Left lung (tissue), 10 donors: Measurements from ENCODE around the gene EIF2B5. TPM values are rescaled to one million over a fixed set of nuclear protein-coding genes. Genes with fewer than 3 reads are reported as not detected.

Experiments used
- ATAC-seq: fragments of 200-7000 bp; cut with Tn5 transposase; one replicate; pipeline ENCODE4 v1.9.1; 2020; ENCODE audit warnings: moderate library complexity
- DNase-seq, 4 donors: peaks; one replicate each; pipeline ENCODE4 v3.0.0-alpha.2; 2013 to 2020
- H3K27ac ChIP-seq, 2 donors: fragments of 200-600 bp; sonication (generic) in 1 of 2; one replicate each; pipeline versions ENCODE4 v1.5.0 to v1.8.0; 2020 to 2021
- H3K27me3 ChIP-seq, 2 donors: fragments of 200-600 bp; sonication (generic) in 1 of 2; one replicate each; pipeline versions ENCODE4 v1.5.0 to v1.8.0; 2020 to 2021
- H3K36me3 ChIP-seq, 2 donors: fragments of 200-600 bp; sonication (generic) in 1 of 2; one replicate each; pipeline versions ENCODE4 v1.5.0 to v1.8.0; 2020 to 2021
- H3K4me1 ChIP-seq, 2 donors: fragments of 200-600 bp; one replicate each; pipeline ENCODE4 v1.8.0; 2021
- H3K4me3 ChIP-seq, 2 donors: fragments of 200-600 bp; sonication (generic) in 1 of 2; one replicate each; pipeline versions ENCODE4 v1.5.0 to v1.8.0; 2020 to 2021; ENCODE audit warnings: mild to moderate bottlenecking in 1 of 2
- H3K9me3 ChIP-seq, 2 donors: fragments of 200-600 bp; sonication (generic) in 1 of 2; one replicate each; pipeline versions ENCODE4 v1.5.0 to v1.8.0; 2020 to 2021
- intact Hi-C, 2 donors: fragments of 100-400 bp; cut with DNase I; formaldehyde crosslinking; loops; one replicate each; pipeline versions ENCODE4 v1.11.2 to v1.14.2; 2022
- polyA plus RNA-seq, 6 donors: library from polyadenylated mRNA; unstranded; fragments of 120-200 nt; gene quantifications; one replicate each; pipeline ENCODE4 v1.2.1, GENCODE V29; 2013; ENCODE audit not compliant: insufficient read length in 6 of 6
- total RNA-seq, 2 donors: library from RNA; stranded (reverse); fragmentation: NEBNext Ultra II Directional; extraction: Animal tissue kit (Norgen Biotek cat#: 25700); gene quantifications; one replicate each; pipeline ENCODE4 v1.2.1, GENCODE V29; 2021
- TF ChIP-seq, protein P1 (sequence below), 2 donors: fragments of 200-600 bp; sonication (generic) in 1 of 2; IDR thresholded peaks; one replicate each; pipeline versions ENCODE4 v1.5.0 to v1.8.0; 2021; ENCODE audit warnings: antibody characterized with exemption in 2 of 2
- donor health status: DM: no; HTN: yes; CAD: no.
- donor health status: DM: no; HTN: no; CAD: no.

EIF2B5 gene
- total and polyA plus RNA-seq, 8 donors: 32.2 to 66.3 (median 56.7) TPM

GRCh38 chr3:184175981-184176376 lies 40.8 kb downstream of the EIF2B5 start:
- TF ChIP-seq, protein P1, sequence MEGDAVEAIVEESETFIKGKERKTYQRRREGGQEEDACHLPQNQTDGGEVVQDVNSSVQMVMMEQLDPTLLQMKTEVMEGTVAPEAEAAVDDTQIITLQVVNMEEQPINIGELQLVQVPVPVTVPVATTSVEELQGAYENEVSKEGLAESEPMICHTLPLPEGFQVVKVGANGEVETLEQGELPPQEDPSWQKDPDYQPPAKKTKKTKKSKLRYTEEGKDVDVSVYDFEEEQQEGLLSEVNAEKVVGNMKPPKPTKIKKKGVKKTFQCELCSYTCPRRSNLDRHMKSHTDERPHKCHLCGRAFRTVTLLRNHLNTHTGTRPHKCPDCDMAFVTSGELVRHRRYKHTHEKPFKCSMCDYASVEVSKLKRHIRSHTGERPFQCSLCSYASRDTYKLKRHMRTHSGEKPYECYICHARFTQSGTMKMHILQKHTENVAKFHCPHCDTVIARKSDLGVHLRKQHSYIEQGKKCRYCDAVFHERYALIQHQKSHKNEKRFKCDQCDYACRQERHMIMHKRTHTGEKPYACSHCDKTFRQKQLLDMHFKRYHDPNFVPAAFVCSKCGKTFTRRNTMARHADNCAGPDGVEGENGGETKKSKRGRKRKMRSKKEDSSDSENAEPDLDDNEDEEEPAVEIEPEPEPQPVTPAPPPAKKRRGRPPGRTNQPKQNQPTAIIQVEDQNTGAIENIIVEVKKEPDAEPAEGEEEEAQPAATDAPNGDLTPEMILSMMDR (IDR thresholded peaks at IDR 0.05): no peak
- DNase-seq (no peak), ATAC-seq (no peak)
- peak overlapping the region; percentile 83 to 88 for H3K27ac ChIP-seq
- H3K4me1 ChIP-seq: peaks cover 19 to 54% of the 10 kb centered on the region in 2 donors
- peak overlapping the region; percentile 95 to 99 for H3K4me3 ChIP-seq
- H3K27me3 ChIP-seq: no peaks in the 10 kb centered on the region
- H3K36me3 ChIP-seq: peaks cover 6 to 58% of the 10 kb centered on the region in 2 donors
- no peaks in the 10 kb centered on the region for H3K9me3 ChIP-seq
- intact Hi-C loops: no loop called here

DNA sequence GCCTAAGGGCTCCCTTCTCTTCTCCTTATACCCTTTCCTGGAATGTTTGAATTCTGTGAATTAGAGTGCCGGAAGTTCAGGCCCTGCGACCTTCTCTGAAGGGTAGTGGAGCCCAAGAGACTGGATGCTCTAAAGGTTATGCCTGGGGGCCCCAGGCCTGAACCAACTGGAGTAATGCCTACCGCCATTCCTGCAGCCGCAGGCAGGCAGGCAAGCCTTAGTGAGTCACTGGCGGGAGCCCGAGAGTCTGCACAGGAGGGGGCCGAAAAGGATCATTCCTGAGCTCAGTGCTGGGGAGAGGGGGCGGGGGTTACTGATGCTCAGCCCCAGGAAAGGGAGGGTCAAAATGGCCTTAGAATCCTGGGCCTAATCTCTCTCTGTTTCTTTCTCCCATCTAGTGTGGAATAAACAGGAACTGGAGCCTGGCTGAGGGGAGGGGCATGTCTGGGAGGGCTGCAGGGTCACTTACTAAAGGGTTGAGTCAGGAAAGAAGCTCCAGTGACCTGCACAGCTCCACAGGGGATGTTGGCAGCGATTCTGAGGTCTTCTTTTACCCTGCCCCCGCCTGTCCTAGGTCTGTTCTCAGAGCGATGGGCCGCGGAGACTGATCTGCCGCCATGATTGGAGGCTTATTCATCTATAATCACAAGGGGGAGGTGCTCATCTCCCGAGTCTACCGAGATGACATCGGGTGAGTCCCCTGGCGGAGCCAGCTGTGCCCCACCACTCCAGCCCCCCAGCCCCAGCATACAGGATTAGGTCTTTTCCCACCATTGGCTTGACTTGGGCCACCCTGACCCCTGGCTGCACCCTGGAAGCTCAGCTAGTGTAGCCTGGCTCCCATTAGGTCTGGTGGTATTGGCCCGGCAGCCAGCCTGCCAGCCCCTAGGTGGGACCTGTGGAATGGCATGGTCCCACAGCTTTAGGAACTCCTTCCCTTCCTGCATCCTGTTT lies 41.5 kb downstream of the EIF2B5 start:
- H3K27ac ChIP-seq: peak overlapping the region; percentile 83 to 88
- intact Hi-C loops: no loop called here
- peak in 2 of 4 donors; percentile 63 to 76 for DNase-seq
- peak; percentile 50 for ATAC-seq
- H3K27me3 ChIP-seq: no peaks in the 10 kb centered on the region
- peaks cover 19 to 54% of the 10 kb centered on the region in 2 donors for H3K4me1 ChIP-seq
- peaks cover 6 to 58% of the 10 kb centered on the region in 2 donors for H3K36me3 ChIP-seq
- peak overlapping the region; percentile 95 to 99 for H3K4me3 ChIP-seq
- TF ChIP-seq, protein P1 (IDR thresholded peaks at IDR 0.05): no peak
- no peaks in the 10 kb centered on the region for H3K9me3 ChIP-seq

DNA sequence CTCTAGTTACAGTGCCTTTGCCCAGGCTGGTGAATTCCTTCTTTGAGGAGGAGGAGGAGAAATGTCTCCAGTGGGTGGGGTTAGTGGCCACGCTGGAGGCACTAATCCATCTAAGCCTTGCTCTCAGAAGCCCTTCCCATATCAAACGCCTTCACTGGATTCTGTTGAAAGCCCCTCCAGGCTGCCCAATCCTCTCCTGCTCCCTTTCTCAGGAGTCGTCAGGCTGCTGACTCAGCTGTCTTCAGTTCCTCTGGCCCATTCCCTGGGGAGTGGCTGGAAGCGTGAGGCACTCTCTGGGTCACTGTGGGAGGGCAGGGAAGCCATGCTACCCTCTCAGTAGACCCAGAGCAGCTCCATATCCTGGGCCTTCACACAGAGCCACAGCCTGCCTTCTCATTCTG lies 42.2 kb downstream of the EIF2B5 start:
- H3K9me3 ChIP-seq: no peaks in the 10 kb centered on the region
- peaks cover 19 to 54% of the 10 kb centered on the region in 2 donors for H3K4me1 ChIP-seq
- no peaks in the 10 kb centered on the region for H3K27me3 ChIP-seq
- H3K4me3 ChIP-seq: peak overlapping the region in 1 of 2 donors; percentile 95
- no peak for ATAC-seq
- no peak for DNase-seq
- H3K36me3 ChIP-seq: peaks cover 9 to 58% of the 10 kb centered on the region in 2 donors
- TF ChIP-seq, protein P1 (IDR thresholded peaks at IDR 0.05): no peak
- H3K27ac ChIP-seq: peak overlapping the region; percentile 83 to 88
- intact Hi-C loops: no loop called here

GRCh38 chr3:184177767-184178306 lies 42.7 kb downstream of the EIF2B5 start:
- peak overlapping the region in 1 of 2 donors; percentile 13 for H3K27ac ChIP-seq
- TF ChIP-seq, protein P1 (IDR thresholded peaks at IDR 0.05): no peak
- H3K4me1 ChIP-seq: peaks cover 19 to 54% of the 10 kb centered on the region in 2 donors
- ATAC-seq (no peak), DNase-seq (no peak)
- no peaks in the 10 kb centered on the region for H3K27me3 ChIP-seq
- H3K4me3 ChIP-seq: peak overlapping the region in 1 of 2 donors; percentile 95
- intact Hi-C loops: no loop called here
- peaks cover 11 to 60% of the 10 kb centered on the region in 2 donors for H3K36me3 ChIP-seq
- H3K9me3 ChIP-seq: no peaks in the 10 kb centered on the region
